Pulmonary artery endothelial cell (primary cell): ENCODE results near the gene KIN. TPM values are rescaled to one million over a fixed set of nuclear protein-coding genes. Genes with fewer than 3 reads are reported as not detected.
"Not testable (repeated sequence)": the region's sequence is repeated elsewhere in the genome, so short reads cannot be mapped to it uniquely, and the experiment has no call there.

Experiments
- DNase-seq: peaks from one replicate; pipeline ENCODE4 v3.0.0-alpha.2; 2011; ENCODE audit warnings: low read depth, low spot score
- total RNA-seq: library from RNA; depleted of rRNA; stranded (reverse); fragments of >200 nt; gene quantifications from 2 replicates; pipeline ENCODE4 v1.2.3, GENCODE V29; 2014

The KIN gene
- total RNA-seq, 1 donor from 2014 or later = 5.9 TPM

DNA sequence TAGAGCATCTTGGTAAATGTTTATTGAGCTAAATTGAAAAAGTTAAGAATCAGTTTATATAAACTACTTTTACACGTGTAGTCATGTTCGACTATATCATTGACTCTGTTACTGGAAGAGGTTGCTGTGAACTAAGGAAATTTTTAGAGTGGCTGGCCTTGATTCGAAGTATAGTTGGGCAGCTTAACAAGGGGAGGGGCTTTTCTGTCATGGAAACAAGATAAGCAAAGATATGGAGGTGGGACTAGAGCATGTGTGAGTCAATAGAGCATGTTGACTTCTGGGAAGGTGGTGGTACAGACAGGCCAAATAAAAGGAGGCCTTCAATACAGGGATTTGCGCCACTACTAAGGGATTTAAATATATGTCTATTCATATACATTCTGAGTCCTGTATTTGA lies 7.8 kb upstream of the KIN start:
- DNase-seq = no peak

DNA sequence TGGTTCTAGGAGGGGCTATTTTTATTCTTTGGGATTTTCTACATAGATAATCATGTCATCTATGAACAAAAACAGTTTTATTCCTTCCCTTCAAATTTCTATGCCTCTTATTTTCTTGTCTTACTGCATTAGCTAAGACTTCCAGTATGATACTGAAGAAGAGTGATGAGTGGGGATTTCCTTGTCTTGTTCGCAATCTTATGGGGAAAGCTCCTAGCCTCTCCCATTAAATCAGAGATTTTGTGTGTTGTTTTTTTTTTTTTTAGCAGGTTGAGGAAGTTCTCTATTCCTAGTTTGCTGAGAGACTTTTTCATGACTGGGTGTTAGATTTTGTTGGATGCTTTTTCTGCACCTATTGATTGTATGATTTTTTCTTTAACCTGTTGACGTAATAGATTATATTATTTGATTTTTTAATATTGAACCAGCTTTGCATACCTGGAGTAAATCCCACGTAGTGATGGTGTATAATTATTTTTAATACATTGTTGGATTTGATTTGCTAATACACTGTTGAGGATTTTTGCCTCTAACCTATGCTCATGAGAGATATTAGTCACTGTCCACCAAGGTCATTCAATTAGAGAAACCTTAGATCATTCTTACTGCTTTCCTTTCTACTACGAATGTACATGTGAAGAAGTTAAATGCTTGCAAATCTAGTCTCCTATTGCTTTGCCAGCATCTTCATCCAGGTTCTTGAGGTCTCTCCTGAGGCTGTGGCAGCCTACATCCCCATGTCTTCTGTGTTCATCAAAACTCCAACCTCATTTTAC lies 6.6 kb upstream of the KIN start:
- no peak for DNase-seq

DNA sequence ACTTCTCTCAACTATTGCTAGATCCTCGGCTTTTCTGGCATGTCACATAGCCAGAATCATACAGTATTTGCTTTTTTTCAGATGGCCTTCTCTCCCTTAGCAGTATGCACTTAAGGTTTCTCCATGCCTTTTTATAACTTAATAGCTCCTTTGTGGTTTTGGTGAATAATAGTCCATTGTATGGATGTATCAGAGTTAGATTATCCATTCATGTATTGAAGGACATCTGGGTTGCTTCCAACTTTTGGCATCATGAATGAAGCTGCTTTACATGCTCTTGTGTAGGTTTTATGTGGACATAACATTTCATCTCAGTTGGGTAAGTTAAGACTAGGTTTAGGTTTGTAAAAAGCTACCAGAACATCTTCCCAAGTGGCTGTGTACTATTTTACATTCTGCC lies 4.7 kb upstream of the KIN start:
- DNase-seq = no peak

DNA sequence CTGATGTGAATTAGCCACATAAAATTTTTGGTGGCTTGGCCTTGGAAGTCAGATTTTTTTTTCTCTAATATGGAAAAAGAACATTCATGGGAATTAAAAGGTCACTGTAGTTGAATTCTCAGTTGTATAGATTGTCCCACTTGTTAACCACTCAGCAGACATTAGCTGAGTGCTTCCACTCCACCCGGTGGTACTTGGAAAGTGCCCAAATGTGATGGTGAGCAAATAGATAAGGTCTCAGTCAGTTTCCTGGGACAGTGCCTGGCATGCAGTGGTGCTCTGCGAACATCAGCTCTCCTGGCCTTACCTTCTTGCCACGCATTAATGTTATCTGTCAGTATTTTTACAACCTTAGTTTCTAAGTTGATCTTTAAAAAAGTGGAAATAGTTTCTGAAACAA lies 1.6 kb upstream of the KIN start:
- no peak for DNase-seq

DNA sequence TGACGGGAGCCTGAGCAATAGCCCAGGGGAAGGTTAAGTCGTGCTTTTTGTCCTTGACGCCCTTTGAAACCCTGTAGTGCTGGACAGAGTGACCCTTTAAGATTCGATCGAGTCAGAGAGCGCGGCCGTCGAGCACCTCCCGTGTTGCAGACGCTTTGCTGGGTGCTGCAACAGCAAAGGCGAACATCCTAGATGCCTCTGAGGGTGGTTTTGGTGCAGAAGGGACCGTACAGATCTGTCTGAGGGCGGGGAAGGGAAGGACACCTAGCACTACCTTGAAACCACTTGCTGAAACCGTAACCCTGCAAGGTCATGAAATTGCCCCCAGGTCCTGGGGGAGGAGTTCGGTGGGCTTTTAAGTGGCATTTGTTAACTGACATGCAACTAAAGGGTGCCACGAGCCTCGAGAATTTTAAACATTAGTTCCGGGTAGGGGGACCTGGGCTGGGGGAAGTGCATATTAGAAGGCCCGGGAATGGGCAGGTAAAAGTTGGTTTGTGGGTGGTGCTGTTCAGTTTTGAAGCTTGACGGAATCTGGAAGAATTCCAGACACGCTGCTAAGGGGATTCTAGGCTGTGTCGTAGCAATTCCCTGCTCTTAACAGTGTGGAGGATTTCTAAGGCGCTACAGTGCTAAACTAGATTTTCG lies 970 bp upstream of the KIN start:
- DNase-seq = no peak

DNA sequence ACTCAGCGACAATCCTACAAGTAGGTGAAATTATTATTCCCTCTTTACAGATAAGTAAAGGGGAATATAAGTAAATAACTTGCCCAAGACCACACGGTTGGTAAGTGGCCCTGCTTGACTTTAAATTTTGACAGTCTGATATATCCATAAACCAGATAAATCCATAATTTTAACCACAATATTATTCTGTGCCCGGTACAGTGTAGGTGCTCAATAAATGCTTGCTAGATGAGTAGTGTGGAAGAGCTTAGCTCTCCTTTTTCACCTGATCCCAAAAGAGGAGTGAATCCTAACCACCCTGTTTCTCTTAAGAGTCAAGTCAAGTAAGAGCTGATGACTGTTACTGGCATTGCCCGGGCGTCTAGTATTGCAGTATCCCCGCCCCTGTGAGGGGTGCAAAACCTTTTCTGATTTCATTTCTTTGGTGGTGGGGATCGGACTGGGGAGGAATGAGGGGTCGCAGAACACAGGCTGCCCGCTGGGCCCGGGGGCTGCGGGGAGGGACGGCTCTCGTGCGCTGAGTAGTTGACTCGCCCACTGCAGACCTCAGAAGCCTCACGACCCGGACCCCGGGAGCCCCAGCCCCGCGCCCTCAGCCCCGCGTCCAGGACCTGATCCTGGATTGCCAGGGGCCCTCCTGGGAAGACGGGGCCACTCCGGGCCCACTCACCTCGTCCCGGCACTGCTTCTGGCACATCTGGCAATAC lies 490 bp downstream of the KIN start:
- DNase-seq = no peak

DNA sequence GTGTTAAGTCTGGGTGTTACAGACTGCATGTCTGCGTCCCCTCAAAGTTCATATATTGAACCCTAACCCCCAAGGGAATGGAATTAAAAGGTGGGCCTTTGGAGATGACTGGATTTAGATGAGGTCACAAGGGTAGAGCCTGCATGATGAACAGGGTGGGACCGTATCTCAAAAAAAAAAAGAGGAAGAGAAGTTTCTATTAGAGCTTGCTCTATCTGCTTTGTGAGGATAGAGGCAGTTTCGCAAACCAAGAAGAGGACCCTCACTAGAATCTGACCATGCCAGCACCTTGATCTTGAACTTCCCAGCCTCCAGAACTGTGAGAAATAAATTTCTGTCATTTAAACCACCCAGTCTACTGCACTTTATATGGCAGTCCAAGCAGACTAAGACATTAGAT lies 1.4 kb downstream of the KIN start:
- DNase-seq = no peak

DNA sequence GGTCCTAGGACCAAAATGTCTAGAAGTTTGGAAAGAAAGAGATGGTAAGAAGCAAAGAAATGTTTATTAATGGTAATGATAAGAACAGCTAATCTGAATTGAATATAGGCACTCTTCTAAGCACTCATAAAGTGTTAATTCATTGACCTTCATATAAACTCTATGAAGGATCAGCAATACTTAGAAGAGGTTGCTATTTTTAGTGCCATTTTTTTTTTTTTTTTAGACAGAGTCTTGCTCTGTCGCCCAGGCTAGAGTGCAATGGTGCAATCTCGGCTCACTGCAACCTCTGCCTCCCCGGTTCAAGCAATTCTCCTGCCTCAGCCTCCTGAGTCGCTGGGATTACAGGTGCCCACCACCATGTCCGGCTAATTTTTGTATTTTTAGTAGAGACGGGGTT lies 5.6 kb downstream of the KIN start:
- not testable (repeated sequence) for DNase-seq

DNA sequence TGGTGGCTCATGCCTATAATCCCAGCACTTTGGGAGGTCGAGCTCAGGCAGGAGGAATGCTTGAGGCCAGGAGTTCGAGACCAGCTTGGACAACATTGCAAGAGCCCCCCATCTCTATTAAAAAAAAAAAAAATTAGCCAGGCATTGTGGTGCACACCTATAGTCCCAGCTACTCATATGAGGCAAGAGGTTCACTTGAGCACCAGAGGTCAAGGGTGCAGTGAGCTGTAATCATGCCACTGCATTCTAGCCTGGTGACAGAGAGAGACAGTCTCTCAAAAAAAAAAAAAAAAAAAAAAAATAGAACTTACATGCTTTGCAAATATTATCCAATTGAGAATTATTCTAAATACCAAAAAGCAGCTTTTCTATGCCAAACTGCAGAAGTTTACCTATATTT lies 11.0 kb downstream of the KIN start:
- no peak for DNase-seq

DNA sequence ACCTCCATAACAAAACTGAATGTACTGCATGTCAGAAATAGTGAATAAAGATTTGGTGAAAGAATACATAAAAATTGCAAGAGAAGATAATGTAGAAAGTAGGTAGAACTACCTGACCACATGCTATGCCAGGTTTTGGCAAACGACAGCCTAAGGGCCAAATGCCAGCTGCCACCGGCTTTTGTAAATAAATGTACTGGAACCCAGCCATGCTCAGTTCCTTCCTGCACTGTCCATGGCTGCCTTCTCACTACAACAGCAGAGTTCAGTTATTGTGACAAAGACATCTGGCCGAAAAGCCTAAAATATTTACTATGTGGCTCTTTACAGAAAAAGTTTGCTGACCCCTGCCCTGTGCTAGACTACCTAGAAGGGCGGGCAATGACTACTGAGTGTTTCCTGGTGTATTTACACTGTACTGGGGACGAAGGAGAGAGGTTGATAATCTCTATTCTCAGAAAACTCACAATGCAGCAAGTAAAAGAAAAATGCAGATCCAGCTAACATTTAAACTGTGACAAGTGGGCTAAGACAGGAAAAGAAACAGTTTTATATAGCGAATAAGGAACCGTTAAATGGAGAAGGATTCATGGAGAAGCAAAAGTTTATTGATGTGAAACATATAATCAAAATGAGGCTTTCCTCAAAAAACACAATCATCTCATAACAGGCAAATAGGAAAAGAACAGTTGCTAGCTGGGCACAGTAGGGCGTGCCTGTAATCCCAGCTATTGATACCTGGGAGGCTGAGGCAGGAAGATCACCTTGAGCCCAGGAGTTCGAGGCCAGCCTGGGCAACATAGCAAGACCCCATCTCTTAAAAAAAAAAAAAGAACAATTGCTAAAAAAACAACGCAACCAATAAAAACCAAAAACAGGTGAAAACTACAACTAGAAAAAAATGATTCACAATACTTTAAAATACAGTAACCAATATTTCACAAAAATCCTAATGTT lies 13.7 kb downstream of the KIN start:
- no peak for DNase-seq

DNA sequence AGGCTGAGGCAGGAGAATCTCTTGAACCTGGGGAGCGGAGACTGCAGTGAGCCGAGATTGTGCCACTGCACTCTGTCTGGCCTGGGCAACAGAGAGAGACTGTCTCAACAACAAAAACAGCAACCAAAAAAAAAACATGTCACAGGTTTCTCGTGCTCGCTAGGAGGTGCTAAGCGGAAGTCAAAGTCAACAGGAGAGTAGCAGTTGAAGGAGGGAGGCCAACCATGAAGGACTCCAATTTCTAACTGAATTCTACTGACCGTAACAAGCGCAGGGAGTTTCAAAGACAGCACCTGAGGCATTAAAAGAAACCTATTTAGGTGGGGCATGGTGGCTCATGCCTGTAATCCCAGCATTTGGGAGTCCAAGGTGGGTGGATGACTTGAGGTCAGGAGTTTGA lies 19.4 kb downstream of the KIN start:
- DNase-seq = no peak

DNA sequence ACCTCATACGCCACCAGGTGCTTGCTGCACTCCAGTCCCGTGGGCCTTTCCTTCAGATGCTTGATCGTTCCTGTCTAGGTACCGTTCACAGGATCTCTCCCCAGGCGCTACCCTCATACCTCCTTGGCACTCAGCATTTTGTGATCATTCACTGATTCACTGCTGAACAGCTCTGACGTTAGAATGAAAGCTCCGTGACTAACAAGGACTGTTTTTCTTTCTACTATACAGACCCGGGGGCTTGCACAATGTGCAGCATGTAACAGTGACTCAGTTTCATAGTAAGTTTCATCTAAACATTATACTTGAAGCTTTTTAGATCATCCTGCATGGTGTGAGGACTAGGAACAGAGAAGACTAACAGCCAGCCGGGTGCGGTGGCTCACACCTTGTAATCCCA lies 20.6 kb downstream of the KIN start:
- DNase-seq = no peak

DNA sequence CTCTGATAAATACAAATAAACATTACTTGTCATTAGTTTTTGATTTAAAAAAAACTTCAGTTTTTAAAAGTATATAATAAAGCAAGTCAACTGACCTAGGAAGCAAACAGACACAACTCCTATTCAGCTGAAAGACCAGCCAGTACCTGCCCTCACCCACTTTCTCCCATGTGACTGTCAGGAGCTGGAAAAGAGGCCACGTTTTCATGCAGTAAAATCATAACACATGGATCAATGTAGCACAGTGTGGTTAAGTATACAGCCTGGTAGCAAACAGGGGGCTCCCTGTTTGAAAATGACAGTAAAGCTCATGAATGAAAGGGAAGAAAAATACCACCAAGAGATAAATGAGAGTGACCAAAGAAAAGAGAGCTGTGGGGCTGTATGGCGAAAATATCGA lies 21.6 kb downstream of the KIN start:
- no peak for DNase-seq

DNA sequence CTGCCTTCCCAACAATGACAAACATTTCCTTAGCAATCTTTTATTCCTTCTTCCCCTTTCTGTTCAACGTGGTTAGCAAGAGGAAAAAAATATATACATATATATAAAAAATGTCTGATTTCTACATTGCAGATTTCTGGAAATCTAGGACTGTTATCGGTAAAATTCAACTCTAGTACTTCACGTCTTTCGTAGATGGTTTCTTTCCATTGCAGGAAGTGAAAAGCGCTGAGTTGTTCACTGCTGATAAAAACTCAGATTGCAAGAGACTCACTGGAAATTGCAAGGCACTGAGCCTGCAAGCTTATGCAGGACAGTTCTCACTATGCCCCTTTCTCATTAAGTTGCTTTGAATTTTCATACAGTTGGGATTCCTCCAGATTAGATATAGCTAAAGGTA lies 23.9 kb downstream of the KIN start:
- no peak for DNase-seq

DNA sequence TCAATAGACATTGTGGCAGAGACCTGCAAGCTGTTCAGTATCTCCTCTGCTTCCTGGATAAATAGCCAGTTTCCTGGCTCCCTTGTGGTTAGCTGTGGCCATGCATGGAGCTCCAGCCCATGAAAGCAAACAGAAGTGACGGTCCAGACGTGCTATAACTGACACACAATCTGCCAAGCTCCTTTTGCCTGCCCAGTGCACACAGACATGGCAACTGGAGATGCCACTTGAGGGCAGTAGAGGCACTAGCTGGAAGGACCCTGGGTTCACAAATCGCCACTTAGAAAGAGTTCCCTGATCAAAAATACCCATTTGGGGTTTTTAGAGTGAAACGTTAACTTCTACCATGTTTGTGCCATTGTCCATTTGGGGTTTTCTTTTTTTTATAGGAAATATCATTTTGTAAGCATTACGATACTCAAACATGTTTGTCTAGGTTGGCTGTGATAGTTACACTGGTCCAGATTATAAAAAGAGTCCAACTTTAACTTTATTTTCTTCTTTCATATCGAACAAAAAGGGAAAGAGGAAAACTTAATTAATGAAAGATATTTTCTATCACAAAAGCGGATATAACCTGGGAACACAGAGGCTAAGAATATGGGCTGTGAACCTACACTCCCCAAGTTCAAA lies 31.3 kb downstream of the KIN start:
- DNase-seq = no peak

DNA sequence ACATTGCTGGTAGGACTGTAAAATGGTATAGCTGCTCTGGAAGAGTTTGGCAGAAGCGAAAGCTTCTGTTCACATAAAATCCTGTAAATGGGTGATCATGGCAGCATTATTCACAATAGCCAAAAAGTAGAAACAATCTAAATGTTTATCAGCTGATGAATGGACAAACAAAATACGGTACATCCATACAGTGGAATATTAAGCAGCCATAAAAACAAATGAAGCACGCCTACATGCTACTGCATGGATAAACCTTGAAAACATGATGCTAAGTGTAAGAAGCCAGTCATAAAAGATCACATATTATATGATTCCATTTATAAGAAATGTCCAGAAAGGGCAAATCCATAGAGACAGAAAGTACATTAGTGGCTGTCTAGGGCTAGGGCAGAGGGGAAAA lies 32.7 kb downstream of the KIN start:
- DNase-seq = no peak

DNA sequence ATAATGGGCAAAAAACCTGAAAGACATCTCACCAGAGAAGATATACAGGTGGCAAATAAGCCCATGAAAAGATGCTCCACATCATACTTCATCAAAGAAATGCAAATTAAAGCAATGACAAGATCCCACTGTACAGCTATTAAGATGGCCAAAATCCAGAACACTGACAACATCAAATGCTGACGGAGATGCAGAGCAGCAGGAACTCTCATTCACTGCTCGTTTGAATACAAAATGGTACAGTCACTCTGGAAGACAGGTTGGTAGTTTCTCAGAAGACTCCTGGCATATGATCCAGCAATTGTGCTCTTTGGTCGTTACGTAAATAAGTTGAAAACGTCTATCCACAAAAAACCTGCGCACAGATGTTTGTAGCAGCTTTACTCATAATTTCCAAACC lies 35.5 kb downstream of the KIN start:
- no peak for DNase-seq

DNA sequence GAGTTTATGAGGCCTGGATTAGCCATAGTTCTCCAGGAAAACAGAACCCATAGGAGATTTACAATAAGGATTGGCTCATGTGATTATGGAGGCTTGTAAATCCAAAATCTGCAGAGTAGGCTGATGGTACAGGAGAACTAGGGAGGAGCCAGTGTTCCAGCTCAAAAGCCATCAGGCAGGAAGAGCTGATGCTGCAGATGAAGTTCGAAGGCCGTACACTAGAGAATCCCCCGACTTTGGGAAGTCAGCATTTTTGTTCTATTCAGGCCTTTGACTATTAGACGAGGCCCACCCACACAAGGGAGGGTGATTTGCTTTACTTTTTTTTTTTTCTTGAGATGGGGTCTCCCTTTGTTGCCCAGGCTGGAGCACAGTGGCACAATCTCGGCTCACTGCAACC lies 37.6 kb downstream of the KIN start:
- no peak for DNase-seq

DNA sequence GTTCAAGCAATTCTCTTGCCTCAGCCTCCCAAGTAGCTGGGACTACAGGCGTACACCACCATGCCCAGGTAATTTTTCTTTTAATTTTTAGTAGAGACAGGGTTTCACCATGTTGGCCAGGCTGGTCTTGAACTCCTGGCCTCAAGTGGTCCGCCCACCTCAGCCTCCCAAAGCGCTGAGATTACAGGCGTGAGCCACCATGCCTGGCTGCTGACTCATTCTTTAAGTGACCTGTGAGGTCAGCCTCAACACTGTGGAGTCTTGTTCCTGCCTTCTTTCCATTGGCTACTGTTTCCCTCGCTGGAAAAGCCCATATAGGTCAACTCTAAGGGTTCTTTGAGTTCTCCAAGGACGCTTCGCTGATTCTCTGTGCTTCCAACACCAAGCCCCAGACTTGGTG lies 39.2 kb downstream of the KIN start:
- not testable (repeated sequence) for DNase-seq

DNA sequence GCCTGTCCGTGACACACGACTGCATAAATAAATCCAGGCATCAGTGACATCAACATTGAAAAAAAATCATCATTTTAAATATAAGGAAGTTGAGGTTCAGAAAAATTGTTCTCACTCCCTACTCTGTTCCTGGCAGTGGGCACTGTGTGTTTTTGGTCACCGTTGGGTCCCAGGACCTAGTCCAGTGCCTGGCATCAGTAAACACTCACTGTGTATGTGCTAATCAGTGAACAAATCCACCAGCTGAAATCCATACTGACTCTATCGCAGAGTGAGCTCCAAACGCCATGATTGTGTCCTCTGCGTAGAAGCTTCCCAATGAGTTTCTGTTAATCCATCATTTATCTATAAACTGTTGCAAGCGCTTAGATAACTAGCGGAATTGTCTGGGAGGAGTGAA lies 43.5 kb downstream of the KIN start:
- no peak for DNase-seq
